ENCODE measurements around the gene HDAC4.
"Not testable (repeated sequence)": the region's sequence is repeated elsewhere in the genome, so short reads cannot be mapped to it uniquely, and the experiment has no call there.

Gene HDAC4

GRCh38 chr2:239178954-239179353 is 221.9 kb downstream of the HDAC4 start:
- DNase-seq, result no peak

- DNase-seq, result no peak
These were observed 222.3 kb downstream of the HDAC4 start for GRCh38 chr2:239178484-239178883.

- no peak for DNase-seq
These were observed 222.9 kb downstream of the HDAC4 start for GRCh38 chr2:239177908-239178307.

- DNase-seq, result no peak
These were observed 223.5 kb downstream of the HDAC4 start for GRCh38 chr2:239177325-239177724.

GRCh38 chr2:239176138-239176803 is 224.5 kb downstream of the HDAC4 start:
- DNase-seq, result not testable (repeated sequence)

GRCh38 chr2:239175181-239175580 is 225.6 kb downstream of the HDAC4 start:
- DNase-seq, result no peak

GRCh38 chr2:239173301-239173700 is 227.5 kb downstream of the HDAC4 start:
- DNase-seq, result no peak

- DNase-seq, result no peak
These were observed 229.2 kb downstream of the HDAC4 start for GRCh38 chr2:239171643-239172042.

GRCh38 chr2:239169311-239170048 is 231.3 kb downstream of the HDAC4 start:
- no peak for DNase-seq

- no peak for DNase-seq
These were observed 232.2 kb downstream of the HDAC4 start for GRCh38 chr2:239168575-239168974.

- no peak for DNase-seq
These were observed 232.9 kb downstream of the HDAC4 start for GRCh38 chr2:239167766-239168444.

- no peak for DNase-seq
These were observed 233.7 kb downstream of the HDAC4 start for GRCh38 chr2:239167011-239167673.

- DNase-seq, result no peak
These were observed 234.5 kb downstream of the HDAC4 start for GRCh38 chr2:239166201-239166834.

- DNase-seq, result no peak
These were observed 235.5 kb downstream of the HDAC4 start for GRCh38 chr2:239165206-239165831.

GRCh38 chr2:239164335-239164871 is 236.4 kb downstream of the HDAC4 start:
- no peak for DNase-seq

- DNase-seq, result no peak
These were observed 237.0 kb downstream of the HDAC4 start for GRCh38 chr2:239163688-239164334.

GRCh38 chr2:239162976-239163687 is 237.7 kb downstream of the HDAC4 start:
- DNase-seq, result no peak

- no peak for DNase-seq
These were observed 238.5 kb downstream of the HDAC4 start for GRCh38 chr2:239162141-239162821.

GRCh38 chr2:239161711-239162140 is 239.1 kb downstream of the HDAC4 start:
- no peak for DNase-seq
